NCI-H1105 treated with DMSO at 0.1 percent for 48 hours (cell line): ENCODE measurements around the gene ROR1.
"Not testable (repeated sequence)": the region's sequence is repeated elsewhere in the genome, so short reads cannot be mapped to it uniquely, and the experiment has no call there.

Experiments
- DNase-seq: peaks from one replicate; lab custom pipeline; 2025; lab: John Stamatoyannopoulos, UW

ROR1 gene

GRCh38 chr1:64183395-64184002, 409.7 kb downstream of the ROR1 start:
- no peak for DNase-seq

GRCh38 chr1:64184003-64184440, 410.2 kb downstream of the ROR1 start:
- DNase-seq: no peak

- DNase-seq: no peak
Measured at GRCh38 chr1:64186138-64186897, 412.5 kb downstream of the ROR1 start.

GRCh38 chr1:64186898-64187280, 413.1 kb downstream of the ROR1 start:
- no peak for DNase-seq

GRCh38 chr1:64187646-64188045, 413.8 kb downstream of the ROR1 start:
- no peak for DNase-seq

- DNase-seq: no peak
Measured at GRCh38 chr1:64192290-64192689, 418.5 kb downstream of the ROR1 start.

- peak; percentile 17 for DNase-seq
Measured at GRCh38 chr1:64194168-64195080, 420.6 kb downstream of the ROR1 start.

- DNase-seq: no peak
Measured at GRCh38 chr1:64195081-64195395, 421.2 kb downstream of the ROR1 start.

GRCh38 chr1:64196074-64196870, 422.5 kb downstream of the ROR1 start:
- DNase-seq: no peak

- no peak for DNase-seq
Measured at GRCh38 chr1:64197076-64197475, 423.3 kb downstream of the ROR1 start.

- no peak for DNase-seq
Measured at GRCh38 chr1:64199154-64199553, 425.3 kb downstream of the ROR1 start.

GRCh38 chr1:64200064-64200463, 426.2 kb downstream of the ROR1 start:
- DNase-seq: no peak

- no peak for DNase-seq
Measured at GRCh38 chr1:64203420-64203819, 429.6 kb downstream of the ROR1 start, which contains the start of gene UBE2U. Gene UBE2U (plus strand): TSS chr1:64203623. CDS start chr1:64204051, 428 bp downstream.

- DNase-seq: no peak
Measured at GRCh38 chr1:64209221-64209620, 435.4 kb downstream of the ROR1 start.

- DNase-seq: no peak
Measured at GRCh38 chr1:64212031-64212430, 438.2 kb downstream of the ROR1 start.

GRCh38 chr1:64215576-64215975, 441.8 kb downstream of the ROR1 start:
- DNase-seq: peak; percentile 75

GRCh38 chr1:64220241-64220640, 446.4 kb downstream of the ROR1 start:
- no peak for DNase-seq

GRCh38 chr1:64223329-64224151, 449.7 kb downstream of the ROR1 start:
- DNase-seq: no peak

- DNase-seq: not testable (repeated sequence)
Measured at GRCh38 chr1:64224236-64224635, 450.4 kb downstream of the ROR1 start.

GRCh38 chr1:64228167-64228957, 454.5 kb downstream of the ROR1 start:
- no peak for DNase-seq
